ENCODE data around the gene SH3BP4.

GRCh38 chr2:235064976-235065375 lies 113.2 kb downstream of the SH3BP4 start:
- TF ChIP-seq CREM (IDR thresholded peaks at IDR 0.05) (no peak), CREM (CRISPR knock-in tag; IDR thresholded peaks at IDR 0.05) (no peak), JARID2 (CRISPR knock-in tag; IDR thresholded peaks at IDR 0.05; ENCODE audit: insufficient replicate concordance) (no peak), ZBTB21 (CRISPR knock-in tag; IDR thresholded peaks at IDR 0.05) (no peak), SRSF9 (IDR thresholded peaks at IDR 0.05; ENCODE audit: borderline replicate concordance, insufficient read depth, low read depth, low read length, poor library complexity, severe bottlenecking) (no peak), E2F5 (CRISPR knock-in tag; conservative IDR thresholded peaks at IDR 0.05) (no peak), EHMT2 (IDR thresholded peaks at IDR 0.05; ENCODE audit: borderline replicate concordance, low read depth, low read length) (no peak), MYC (CRISPR knock-in tag; IDR thresholded peaks at IDR 0.05; ENCODE audit: borderline replicate concordance) (no peak), ZHX2 (IDR thresholded peaks at IDR 0.05; ENCODE audit: low read depth) (no peak), ZHX2 (CRISPR knock-in tag; IDR thresholded peaks at IDR 0.05; ENCODE audit: borderline replicate concordance) (no peak)

Measured in HepG2 (cell line).